ENCODE results near the gene ESPNL.
"Not testable (repeated sequence)": the region's sequence is repeated elsewhere in the genome, so short reads cannot be mapped to it uniquely, and the experiment has no call there.

ESPNL gene

GRCh38 chr2:238100049-238100820 lies at the start of gene ESPNL:
Gene ESPNL (plus strand): TSS chr2:238100340. CDS start chr2:238100420, 80 bp downstream.
- Mint-ChIP-seq H3K9me3 (no peaks in the 10 kb centered on the region), H3K4me1 (peaks cover 27% of the 10 kb centered on the region), H3K4me3 (no peak within 1 kb of the TSS), H3K27ac (no peak within 1 kb of the TSS), H3K27me3 (ENCODE audit: low read depth, poor library complexity) (peaks cover 4% of the 10 kb centered on the region), H3K36me3 (ENCODE audit: low read depth) (no peaks in the 10 kb centered on the region)
- DNase-seq, result no peak
- TF ChIP-seq CTCF (IDR thresholded peaks at IDR 0.05), result no peak

GRCh38 chr2:238053191-238053776 lies 46.9 kb upstream of the ESPNL start:
- Mint-ChIP-seq H3K4me1 (peaks cover 4% of the 10 kb centered on the region), H3K9me3 (peaks cover 36% of the 10 kb centered on the region), H3K4me3 (no peak overlapping the region), H3K36me3 (ENCODE audit: low read depth) (peaks cover 11% of the 10 kb centered on the region), H3K27me3 (ENCODE audit: low read depth, poor library complexity) (peaks cover 8% of the 10 kb centered on the region), H3K27ac (no peak overlapping the region)
- TF ChIP-seq CTCF (IDR thresholded peaks at IDR 0.05), result no peak
- no peak for DNase-seq

DNA sequence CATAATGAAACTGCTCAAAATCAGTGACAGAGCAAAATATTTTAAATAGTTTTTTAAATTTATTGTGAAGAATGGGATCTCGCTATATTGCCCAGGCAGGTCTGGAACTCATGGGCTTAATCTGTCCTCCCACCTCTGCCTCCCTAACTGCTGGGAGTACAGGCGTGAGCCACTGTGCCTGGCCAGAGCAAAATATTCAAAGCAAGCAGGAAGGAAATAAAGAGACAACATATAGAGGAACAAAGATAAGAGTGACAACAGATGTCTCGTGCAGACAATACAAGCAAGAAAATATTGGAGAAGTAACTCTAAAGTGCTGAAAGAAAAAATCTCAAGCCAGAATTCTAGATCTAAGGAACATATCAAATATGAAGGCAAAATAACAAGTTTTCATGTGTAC lies 44.3 kb upstream of the ESPNL start:
- no peak for TF ChIP-seq CTCF (IDR thresholded peaks at IDR 0.05)
- no peak for DNase-seq
- Mint-ChIP-seq H3K4me1 (peaks cover 17% of the 10 kb centered on the region), H3K9me3 (peaks cover 40% of the 10 kb centered on the region), H3K4me3 (no peak overlapping the region), H3K36me3 (ENCODE audit: low read depth) (peaks cover 23% of the 10 kb centered on the region), H3K27me3 (ENCODE audit: low read depth, poor library complexity) (peaks cover 5% of the 10 kb centered on the region), H3K27ac (no peak overlapping the region)

GRCh38 chr2:238057696-238058575 lies 42.2 kb upstream of the ESPNL start:
- not testable (repeated sequence) for H3K27me3 Mint-ChIP-seq (ENCODE audit: low read depth, poor library complexity); H3K27ac Mint-ChIP-seq; DNase-seq
- Mint-ChIP-seq H3K4me3 (peak overlapping the region; percentile 67), H3K4me1 (peaks cover 34% of the 10 kb centered on the region), H3K9me3 (peaks cover 33% of the 10 kb centered on the region), H3K36me3 (ENCODE audit: low read depth) (peaks cover 23% of the 10 kb centered on the region)

DNA sequence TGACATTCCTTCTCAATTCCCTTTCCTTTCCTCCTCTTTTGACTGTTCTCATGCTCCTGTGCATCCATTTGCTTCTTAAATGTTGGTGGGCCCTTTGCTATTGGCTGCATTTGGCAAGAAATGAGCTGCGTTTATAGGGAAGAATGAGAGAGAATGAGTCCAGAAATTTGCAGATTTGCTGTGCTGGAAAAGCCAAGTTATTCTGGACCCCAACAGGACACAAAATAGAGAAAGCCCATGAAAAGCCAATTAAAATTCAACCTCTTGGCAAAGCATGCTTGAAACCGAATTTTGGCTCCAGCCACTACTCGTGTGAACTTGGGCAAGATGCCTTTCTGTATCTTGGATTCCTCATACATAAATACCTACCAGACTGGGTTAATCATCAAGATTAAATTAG lies 40.6 kb upstream of the ESPNL start:
- peaks cover 29% of the 10 kb centered on the region for H3K36me3 Mint-ChIP-seq (ENCODE audit: low read depth)
- no peak overlapping the region for H3K27ac Mint-ChIP-seq
- no peak for TF ChIP-seq CTCF (IDR thresholded peaks at IDR 0.05)
- H3K27me3 Mint-ChIP-seq (ENCODE audit: low read depth, poor library complexity), result no peaks in the 10 kb centered on the region
- DNase-seq, result no peak
- peaks cover 31% of the 10 kb centered on the region for H3K9me3 Mint-ChIP-seq
- H3K4me1 Mint-ChIP-seq, result peaks cover 49% of the 10 kb centered on the region
- peak overlapping the region; percentile 94 for H3K4me3 Mint-ChIP-seq

DNA sequence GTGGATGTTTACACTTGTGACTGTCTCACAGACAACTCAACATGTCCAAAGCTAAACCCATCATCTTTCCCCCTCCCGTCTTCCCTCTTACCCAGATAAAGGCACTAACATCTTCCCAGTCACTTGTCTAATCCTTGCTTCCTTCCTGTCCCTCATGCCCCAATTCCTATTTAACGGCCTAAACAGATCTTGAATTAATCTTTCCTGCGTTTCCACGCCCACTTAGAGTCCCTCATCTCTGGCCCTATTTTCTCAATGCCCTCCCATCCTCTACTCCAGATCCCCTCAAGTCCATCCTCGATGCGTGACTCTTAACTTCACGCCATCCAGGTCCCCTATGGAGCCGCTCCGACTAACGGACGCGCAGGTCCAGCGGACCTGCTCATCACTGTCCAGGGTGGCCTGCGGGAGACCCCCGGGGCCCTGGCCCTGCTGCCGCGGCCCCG lies 40.0 kb upstream of the ESPNL start:
- Mint-ChIP-seq H3K4me3 (peak overlapping the region; percentile 94), H3K27ac (peak overlapping the region; percentile 95), H3K9me3 (peaks cover 31% of the 10 kb centered on the region), H3K27me3 (ENCODE audit: low read depth, poor library complexity) (no peaks in the 10 kb centered on the region), H3K36me3 (ENCODE audit: low read depth) (peaks cover 33% of the 10 kb centered on the region), H3K4me1 (peaks cover 49% of the 10 kb centered on the region)
- DNase-seq, result no peak
- TF ChIP-seq CTCF (IDR thresholded peaks at IDR 0.05), result no peak

All from nephron progenitor cell (in vitro differentiated cells).